B cell (primary cell): Measurements from ENCODE around the gene CDYL. TPM values are rescaled to one million over a fixed set of nuclear protein-coding genes. Genes with fewer than 3 reads are reported as not detected.

Experiments
- ATAC-seq: fragments of 200-7000 bp; cut with Tn5 transposase; one replicate; pipeline ENCODE4 v1.10.0; 2021; ENCODE audit warnings: low read depth, mild to moderate bottlenecking, moderate number of reproducible peaks, moderate library complexity
- CTCF ChIA-PET: fragments of 350-600 bp; sonication (Branson Sonifier 250); formaldehyde crosslinking; loops from one replicate; lab custom pipeline; 2021; ENCODE audit warnings: antibody characterized with exemption, inconsistent platforms; lab: Charles Lee
- POLR2A ChIA-PET: fragments of 350-600 bp; sonication (Branson Sonifier 250); formaldehyde crosslinking; loops from one replicate; lab custom pipeline; 2021; ENCODE audit warnings: antibody characterized with exemption; lab: Charles Lee
- DNase-seq: peaks from one replicate; pipeline ENCODE4 v3.0.0; 2013
- H2AFZ ChIP-seq: 2 replicates; pipeline ENCODE4 v1.6.1; 2012; ENCODE audit warnings: mild to moderate bottlenecking, low read depth, low read length; ENCODE audit not compliant: insufficient read depth, poor library complexity, severe bottlenecking
- H3K27ac ChIP-seq, 2 donors: 1 replicate in 1 of 2; 2 replicates in 1 of 2; pipeline ENCODE4 v1.5.1; 2012 to 2013; ENCODE audit warnings: low read length in 2 of 2, mild to moderate bottlenecking in 2 of 2, moderate library complexity in 1 of 2
- H3K27me3 ChIP-seq, 4 experiments: fragments of 200-600 bp in 1 of 4; sonication (generic) in 1 of 4; replicated peaks in 1 of 4; 1 replicate in 2 of 4; 2 replicates in 2 of 4; pipeline versions ENCODE4 v1.6.1 to v1.7.0; 2013 to 2016; ENCODE audit warnings: low read length in 3 of 4, mild to moderate bottlenecking in 2 of 4, mixed read lengths in 1 of 4, moderate library complexity in 1 of 4; ENCODE audit not compliant: insufficient read depth in 4 of 4, control insufficient read depth in 3 of 4; ENCODE audit errors: control extremely low read depth in 1 of 4
- H3K36me3 ChIP-seq, 2 experiments: replicated peaks in 1 of 2; 1 replicate in 1 of 2; 2 replicates in 1 of 2; pipeline versions ENCODE4 v1.6.1 to v1.7.1; 2013; ENCODE audit warnings: low read length in 1 of 2; ENCODE audit not compliant: insufficient read depth in 2 of 2, control insufficient read depth in 1 of 2; ENCODE audit errors: control extremely low read depth in 1 of 2, extremely low read depth in 1 of 2
- H3K4me1 ChIP-seq, 2 donors: fragments of 200-600 bp in 1 of 2; sonication (generic) in 1 of 2; 1 replicate in 1 of 2; 2 replicates in 1 of 2; pipeline versions ENCODE4 v1.5.1 to v1.6.1; 2013 to 2017; ENCODE audit warnings: low read length in 2 of 2; ENCODE audit not compliant: control insufficient read depth in 2 of 2, insufficient read depth in 2 of 2
- H3K4me2 ChIP-seq: replicated peaks from 2 replicates; pipeline ENCODE3; 2012; ENCODE audit warnings: mild to moderate bottlenecking, low read depth, low read length; ENCODE audit not compliant: poor library complexity, severe bottlenecking
- H3K4me3 ChIP-seq, 5 experiments: fragments of 200-600 bp in 1 of 5; sonication (generic) in 1 of 5; 1 replicate in 3 of 5; 2 replicates in 2 of 5; pipeline versions ENCODE4 v1.5.1 to v1.7.0; 2011 to 2016; ENCODE audit warnings: low read length in 4 of 5, mild to moderate bottlenecking in 4 of 5, low read depth in 2 of 5, control low read depth in 1 of 5, moderate library complexity in 1 of 5; ENCODE audit not compliant: insufficient read depth in 1 of 5; ENCODE audit errors: control extremely low read depth in 1 of 5, extremely low read depth in 1 of 5
- H3K79me2 ChIP-seq: fragments of 200-600 bp; sonication (generic); one replicate; pipeline ENCODE4 v1.6.0; 2016; ENCODE audit warnings: low read length; ENCODE audit not compliant: control insufficient read depth, insufficient read depth
- H3K9ac ChIP-seq: fragments of 200-600 bp; sonication (generic); 2 replicates; pipeline ENCODE4 v1.6.1; 2017; ENCODE audit warnings: mild to moderate bottlenecking, low read length, moderate library complexity
- H3K9me3 ChIP-seq, 3 donors: one replicate each; pipeline versions ENCODE4 v1.6.1 to v1.7.1; 2013; ENCODE audit warnings: low read length in 2 of 3; ENCODE audit not compliant: control insufficient read depth in 2 of 3, insufficient read depth in 1 of 3; ENCODE audit errors: control extremely low read depth in 1 of 3
- H4K20me1 ChIP-seq: 2 replicates; pipeline ENCODE4 v1.6.0; 2012; ENCODE audit warnings: mild to moderate bottlenecking, low read length; ENCODE audit not compliant: insufficient read depth, control insufficient read depth, poor library complexity, severe bottlenecking
- H3K27ac Mint-ChIP-seq: one replicate; pipeline ENCODE4 v1.8.0; 2021; ENCODE audit warnings: mixed read lengths
- H3K27me3 Mint-ChIP-seq: one replicate; pipeline ENCODE4 v1.8.0; 2021; ENCODE audit warnings: mixed read lengths
- H3K4me1 Mint-ChIP-seq: one replicate; pipeline ENCODE4 v1.8.0; 2021; ENCODE audit warnings: mixed read lengths
- H3K4me3 Mint-ChIP-seq: one replicate; pipeline ENCODE4 v1.8.0; 2021; ENCODE audit warnings: mixed read lengths
- H3K9me3 Mint-ChIP-seq: one replicate; pipeline ENCODE4 v1.8.0; 2022; ENCODE audit warnings: mixed read lengths; ENCODE audit not compliant: insufficient read depth
- CTCF ChIP-seq: fragments of 200-600 bp; IDR thresholded peaks from one replicate; pipeline ENCODE4 v1.8.0; 2022; ENCODE audit warnings: antibody characterized with exemption, mild to moderate bottlenecking
- EZH2 ChIP-seq: IDR thresholded peaks from 2 replicates; pipeline ENCODE4 v1.6.1; 2012; ENCODE audit warnings: borderline replicate concordance, low read depth, mild to moderate bottlenecking, moderate library complexity, low read length; ENCODE audit not compliant: insufficient read depth, poor library complexity, severe bottlenecking
- WGBS: methylation state at CpG from one replicate; pipeline ENCODE4 v1.1.5; 2013; ENCODE audit warnings: missing lambda C conversion rate; ENCODE audit not compliant: insufficient coverage; 5-methylcytosine and 5-hydroxymethylcytosine counted together
- intact Hi-C: fragments of 100-400 bp; cut with micrococcal nuclease; formaldehyde crosslinking; loops from one replicate; pipeline ENCODE4 v1.10.0; 2022
- polyA plus RNA-seq: library from polyadenylated mRNA; depleted of rRNA; stranded (reverse); fragments of >200 nt; gene quantifications from 2 replicates; pipeline ENCODE4 v1.2.3, GENCODE V29; 2012
- total RNA-seq, 2 donors: library from RNA; stranded (reverse); fragments of 120-200 nt in 1 of 2; gene quantifications; 1 replicate in 1 of 2; 2 replicates in 1 of 2; pipeline versions ENCODE4 v1.2.3 to v1.2.4, GENCODE V29; 2013 to 2022

The CDYL gene
- total and polyA plus RNA-seq, 2 donors (not counting 1 experiment from before 2014, with no cell fraction given): 15.6 to 63.0 TPM

GRCh38 chr6:4747588-4747987 lies 28.6 kb upstream of the CDYL start:
- Histone ChIP-seq H3K4me3 (no peak overlapping the region), H4K20me1 (no peaks in the 10 kb centered on the region), H3K9ac (no peak overlapping the region), H3K79me2 (no peaks in the 10 kb centered on the region), H3K27me3 (no peaks in the 10 kb centered on the region), H3K9me3 (no peaks in the 10 kb centered on the region), H3K36me3 (no peaks in the 10 kb centered on the region), H2AFZ (no peak overlapping the region), H3K4me1 (no peaks in the 10 kb centered on the region), H3K27ac (no peak overlapping the region), H3K4me2 (no peak overlapping the region)
- no peak for ATAC-seq
- intact Hi-C loops: no loop called here
- Mint-ChIP-seq H3K9me3 (no peaks in the 10 kb centered on the region), H3K27me3 (no peaks in the 10 kb centered on the region), H3K27ac (no peak overlapping the region), H3K4me1 (no peaks in the 10 kb centered on the region), H3K4me3 (no peak overlapping the region)
- POLR2A ChIA-PET: no interaction called here
- TF ChIP-seq CTCF (no peak), EZH2 (no peak)
- CTCF ChIA-PET: no interaction called here
- 100% methylated on average over 1 of the region's 2 CpGs for WGBS
- no peak for DNase-seq

GRCh38 chr6:4751823-4752464 lies 24.3 kb upstream of the CDYL start:
- DNase-seq (no peak), ATAC-seq (no peak)
- Histone ChIP-seq H4K20me1 (no peaks in the 10 kb centered on the region), H2AFZ (no peak overlapping the region), H3K27me3 (no peaks in the 10 kb centered on the region), H3K4me1 (no peaks in the 10 kb centered on the region), H3K36me3 (no peaks in the 10 kb centered on the region), H3K9me3 (no peaks in the 10 kb centered on the region), H3K9ac (no peak overlapping the region), H3K27ac (no peak overlapping the region), H3K4me3 (no peak overlapping the region), H3K4me2 (no peak overlapping the region), H3K79me2 (no peaks in the 10 kb centered on the region)
- TF ChIP-seq EZH2 (no peak), CTCF (no peak)
- Mint-ChIP-seq H3K9me3 (no peaks in the 10 kb centered on the region), H3K27ac (no peak overlapping the region), H3K4me3 (no peak overlapping the region), H3K27me3 (peaks cover 19% of the 10 kb centered on the region), H3K4me1 (no peaks in the 10 kb centered on the region)
- ChIA-PET CTCF (no interaction called here), POLR2A (no interaction called here)
- intact Hi-C loops: no loop called here
- WGBS: 83% methylated on average over 3 of the region's 7 CpGs
